DND-41 (cell line): ENCODE data around the gene KLRF2.

Source experiments
- ATAC-seq: fragments of 200-7000 bp; cut with Tn5 transposase; 3 replicates; pipeline ENCODE4 v1.9.1; 2021; ENCODE audit warnings: low read depth; ENCODE audit not compliant: insufficient read depth
- DNase-seq: peaks from one replicate; pipeline ENCODE4 v3.0.0-alpha.2; 2020
- H2AFZ ChIP-seq: 2 replicates; pipeline ENCODE4 v1.6.0; 2012; ENCODE audit warnings: low read depth, low read length
- H3K27ac ChIP-seq: 2 replicates; pipeline ENCODE4 v1.5.1; 2012; ENCODE audit warnings: low read length, inconsistent platforms
- H3K27me3 ChIP-seq: fragments of 200-600 bp; sonication (generic); 2 replicates; pipeline ENCODE4 v1.6.0; 2012; ENCODE audit warnings: low read length, mild to moderate bottlenecking, inconsistent platforms; ENCODE audit not compliant: insufficient read depth, poor library complexity
- H3K36me3 ChIP-seq: 2 replicates; pipeline ENCODE4 v1.5.1; 2012; ENCODE audit warnings: low read length, inconsistent platforms; ENCODE audit not compliant: insufficient read depth
- H3K4me1 ChIP-seq: 2 replicates; pipeline ENCODE4 v1.5.1; 2012; ENCODE audit warnings: mild to moderate bottlenecking, low read length; ENCODE audit not compliant: insufficient read depth
- H3K4me2 ChIP-seq: 2 replicates; pipeline ENCODE4 v1.6.0; 2012; ENCODE audit warnings: mild to moderate bottlenecking, moderate library complexity, low read length, inconsistent platforms; ENCODE audit not compliant: insufficient read depth
- H3K4me3 ChIP-seq, 2 experiments: fragments of 200-600 bp in 1 of 2; shearing (Covaris generic) in 1 of 2; 2 replicates each; pipeline ENCODE4 v1.5.1; 2012 to 2016; ENCODE audit warnings: inconsistent platforms in 2 of 2, low read length in 2 of 2, mild to moderate bottlenecking in 2 of 2, low read depth in 1 of 2, moderate library complexity in 1 of 2
- H3K79me2 ChIP-seq: 2 replicates; pipeline ENCODE4 v1.6.0; 2012; ENCODE audit warnings: low read length, inconsistent platforms; ENCODE audit not compliant: insufficient read depth
- H3K9ac ChIP-seq: 2 replicates; pipeline ENCODE4 v1.6.0; 2012; ENCODE audit warnings: low read depth, mild to moderate bottlenecking, inconsistent platforms, low read length, moderate library complexity
- H3K9me3 ChIP-seq: 2 replicates; pipeline ENCODE4 v1.5.1; 2012; ENCODE audit warnings: low read length, moderate library complexity, mild to moderate bottlenecking, inconsistent platforms; ENCODE audit not compliant: insufficient read depth, severe bottlenecking
- H4K20me1 ChIP-seq: 2 replicates; pipeline ENCODE4 v1.6.0; 2012; ENCODE audit warnings: low read length; ENCODE audit not compliant: insufficient read depth
- CTCF ChIP-seq: IDR thresholded peaks from 2 replicates; pipeline ENCODE4 v1.5.1; 2012; ENCODE audit warnings: borderline replicate concordance, low read length, moderate library complexity, mild to moderate bottlenecking; ENCODE audit not compliant: poor library complexity, severe bottlenecking; ENCODE audit errors: extremely low read depth
- EZH2 ChIP-seq: IDR thresholded peaks from 3 replicates; pipeline ENCODE4 v1.6.1; 2012; ENCODE audit warnings: borderline replicate concordance, low read depth, mild to moderate bottlenecking, moderate library complexity, low read length, inconsistent platforms; ENCODE audit not compliant: severe bottlenecking

The KLRF2 gene

GRCh38 chr12:9908350-9908749 lies 27.1 kb downstream of the KLRF2 start:
- Histone ChIP-seq H3K4me1 (0 out of 2 replicates have a peak, but pooled peaks cover 2% of the 10 kb centered on the region), H3K27me3 (no peaks in the 10 kb centered on the region), H3K27ac (no peak overlapping the region), H3K79me2 (no peaks in the 10 kb centered on the region), H3K36me3 (no peaks in the 10 kb centered on the region), H3K4me3 (no peak overlapping the region), H3K9me3 (peaks cover 24% of the 10 kb centered on the region), H3K9ac (no peak overlapping the region), H3K4me2 (no peak overlapping the region), H4K20me1 (no peaks in the 10 kb centered on the region), H2AFZ (no peak overlapping the region)
- DNase-seq (no peak), ATAC-seq (no peak)
- TF ChIP-seq EZH2, result no peak
- TF ChIP-seq CTCF, result no peak

- Histone ChIP-seq H3K9ac (no peak overlapping the region), H4K20me1 (no peaks in the 10 kb centered on the region), H3K79me2 (no peaks in the 10 kb centered on the region), H3K27ac (no peak overlapping the region), H3K9me3 (peaks cover 24% of the 10 kb centered on the region), H3K4me3 (no peak overlapping the region), H3K4me2 (no peak overlapping the region), H2AFZ (no peak overlapping the region), H3K36me3 (no peaks in the 10 kb centered on the region), H3K4me1 (0 out of 2 replicates have a peak, but pooled peaks cover 2% of the 10 kb centered on the region), H3K27me3 (no peaks in the 10 kb centered on the region)
- DNase-seq (no peak), ATAC-seq (no peak)
- no peak for TF ChIP-seq CTCF
- no peak for TF ChIP-seq EZH2
These were observed 28.4 kb downstream of the KLRF2 start for GRCh38 chr12:9909724-9910123.

GRCh38 chr12:9910716-9911421 lies 29.6 kb downstream of the KLRF2 start:
- H3K27ac ChIP-seq, result no peak overlapping the region
- no peak overlapping the region for H3K4me2 ChIP-seq
- H3K4me1 ChIP-seq, result 0 out of 2 replicates have a peak, but pooled peaks cover 2% of the 10 kb centered on the region
- ATAC-seq (no peak), DNase-seq (no peak)
- no peaks in the 10 kb centered on the region for H3K36me3 ChIP-seq
- H2AFZ ChIP-seq, result no peak overlapping the region
- H3K9ac ChIP-seq, result no peak overlapping the region
- no peak for TF ChIP-seq EZH2
- TF ChIP-seq CTCF, result no peak
- H3K9me3 ChIP-seq, result peaks cover 24% of the 10 kb centered on the region
- no peaks in the 10 kb centered on the region for H4K20me1 ChIP-seq
- no peaks in the 10 kb centered on the region for H3K79me2 ChIP-seq
- peaks cover 2% of the 10 kb centered on the region for H3K27me3 ChIP-seq
- no peak overlapping the region for H3K4me3 ChIP-seq
